Neuronal stem cell (in vitro differentiated cells): Measurements from ENCODE around the gene NAB2. TPM values are rescaled to one million over a fixed set of nuclear protein-coding genes. Genes with fewer than 3 reads are reported as not detected.

Source experiments
- DNase-seq: peaks from one replicate; pipeline ENCODE4 v3.0.0-alpha.2; 2013; ENCODE audit warnings: low spot score
- H2AFZ ChIP-seq: one replicate; pipeline ENCODE4 v1.6.1; 2013; ENCODE audit warnings: mild to moderate bottlenecking, low read length, inconsistent platforms
- H2AK5ac ChIP-seq: 2 replicates; pipeline ENCODE4 v1.6.1; 2013; ENCODE audit warnings: low read depth, mild to moderate bottlenecking, inconsistent platforms, low read length, moderate library complexity, mixed read lengths
- H2BK120ac ChIP-seq: 2 replicates; pipeline ENCODE4 v1.6.1; 2013; ENCODE audit warnings: low read depth, mild to moderate bottlenecking, inconsistent platforms, low read length, moderate library complexity, mixed read lengths
- H2BK12ac ChIP-seq: one replicate; pipeline ENCODE4 v1.6.1; 2013; ENCODE audit warnings: low read length, inconsistent platforms
- H2BK15ac ChIP-seq: 2 replicates; pipeline ENCODE4 v1.6.1; 2013; ENCODE audit warnings: mild to moderate bottlenecking, low read length, inconsistent platforms, mixed read lengths
- H2BK5ac ChIP-seq: one replicate; pipeline ENCODE4 v1.6.1; 2013; ENCODE audit warnings: inconsistent platforms, mild to moderate bottlenecking, low read length, moderate library complexity
- H3K14ac ChIP-seq: one replicate; pipeline ENCODE4 v1.6.1; 2013; ENCODE audit warnings: low read length, inconsistent platforms
- H3K18ac ChIP-seq: 2 replicates; pipeline ENCODE4 v1.6.1; 2013; ENCODE audit warnings: low read length, inconsistent platforms
- H3K23ac ChIP-seq: 2 replicates; pipeline ENCODE4 v1.6.1; 2013; ENCODE audit warnings: low read depth, mild to moderate bottlenecking, mixed read lengths, low read length, inconsistent platforms; ENCODE audit not compliant: poor library complexity
- H3K27ac ChIP-seq: replicated peaks from 3 replicates; pipeline ENCODE4 v1.5.1; 2013; ENCODE audit warnings: low read length, inconsistent platforms
- H3K27me3 ChIP-seq, 3 experiments: 2 replicates each; pipeline ENCODE4 v1.6.1; 2013; ENCODE audit warnings: low read length in 3 of 3, mild to moderate bottlenecking in 2 of 3, inconsistent platforms in 1 of 3, low read depth in 1 of 3, mixed read lengths in 1 of 3, moderate library complexity in 1 of 3; ENCODE audit not compliant: control insufficient read depth in 3 of 3, insufficient read depth in 3 of 3
- H3K36me3 ChIP-seq, 2 donors: replicated peaks in 1 of 2; 2 replicates each; pipeline ENCODE4 v1.6.1; 2013; ENCODE audit warnings: low read length in 2 of 2; ENCODE audit not compliant: control insufficient read depth in 2 of 2, insufficient read depth in 2 of 2
- H3K4ac ChIP-seq: 2 replicates; pipeline ENCODE4 v1.6.1; 2013; ENCODE audit warnings: inconsistent platforms, mild to moderate bottlenecking, low read length, moderate library complexity
- H3K4me1 ChIP-seq, 2 donors: 1 replicate in 1 of 2; 2 replicates in 1 of 2; pipeline ENCODE4 v1.6.1; 2013; ENCODE audit warnings: low read length in 2 of 2, low read depth in 1 of 2; ENCODE audit not compliant: control insufficient read depth in 2 of 2, insufficient read depth in 1 of 2
- H3K4me2 ChIP-seq: one replicate; pipeline ENCODE4 v1.6.1; 2013; ENCODE audit warnings: mild to moderate bottlenecking, low read length, inconsistent platforms; ENCODE audit not compliant: insufficient read depth, poor library complexity, severe bottlenecking
- H3K4me3 ChIP-seq, 2 donors: 2 replicates each; pipeline ENCODE4 v1.5.1; 2013; ENCODE audit warnings: low read length in 2 of 2, mild to moderate bottlenecking in 2 of 2, inconsistent platforms in 1 of 2, moderate library complexity in 1 of 2
- H3K79me1 ChIP-seq: one replicate; pipeline ENCODE4 v1.6.1; 2013; ENCODE audit warnings: low read depth, mild to moderate bottlenecking, inconsistent platforms, low read length, moderate library complexity
- H3K9ac ChIP-seq: one replicate; pipeline ENCODE4 v1.6.1; 2013; ENCODE audit warnings: mild to moderate bottlenecking, low read depth, low read length, inconsistent platforms; ENCODE audit not compliant: poor library complexity
- H3K9me3 ChIP-seq, 2 donors: replicated peaks in 1 of 2; 2 replicates each; pipeline versions ENCODE3 to v1.6.1; 2013; ENCODE audit warnings: low read length in 2 of 2, mild to moderate bottlenecking in 2 of 2, inconsistent platforms in 1 of 2, low read depth in 1 of 2, mixed read lengths in 1 of 2, moderate library complexity in 1 of 2; ENCODE audit not compliant: control insufficient read depth in 2 of 2, insufficient read depth in 1 of 2
- H4K8ac ChIP-seq: one replicate; pipeline ENCODE4 v1.6.1; 2013; ENCODE audit warnings: low read depth, mild to moderate bottlenecking, inconsistent platforms, low read length, moderate library complexity
- H4K91ac ChIP-seq: one replicate; pipeline ENCODE4 v1.6.1; 2013; ENCODE audit warnings: low read length, low read depth, mild to moderate bottlenecking, inconsistent platforms; ENCODE audit not compliant: poor library complexity
- WGBS, 2 donors: extraction: QIAGEN DNeasy Blood & Tissue Kit; methylation state at CpG; one replicate each; pipeline ENCODE4 v1.1.7; 2013; ENCODE audit warnings: missing lambda C conversion rate in 2 of 2, mixed read lengths in 1 of 2; ENCODE audit not compliant: insufficient read length in 2 of 2, insufficient replicate concordance in 1 of 2; ENCODE audit errors: extremely low coverage in 2 of 2; 5-methylcytosine and 5-hydroxymethylcytosine counted together
- polyA plus RNA-seq, 2 experiments: library from polyadenylated mRNA; stranded (reverse); fragments of 200-250 nt; gene quantifications; one replicate each; pipeline ENCODE4 v1.2.3, GENCODE V29; 2013

Gene NAB2, protein sequence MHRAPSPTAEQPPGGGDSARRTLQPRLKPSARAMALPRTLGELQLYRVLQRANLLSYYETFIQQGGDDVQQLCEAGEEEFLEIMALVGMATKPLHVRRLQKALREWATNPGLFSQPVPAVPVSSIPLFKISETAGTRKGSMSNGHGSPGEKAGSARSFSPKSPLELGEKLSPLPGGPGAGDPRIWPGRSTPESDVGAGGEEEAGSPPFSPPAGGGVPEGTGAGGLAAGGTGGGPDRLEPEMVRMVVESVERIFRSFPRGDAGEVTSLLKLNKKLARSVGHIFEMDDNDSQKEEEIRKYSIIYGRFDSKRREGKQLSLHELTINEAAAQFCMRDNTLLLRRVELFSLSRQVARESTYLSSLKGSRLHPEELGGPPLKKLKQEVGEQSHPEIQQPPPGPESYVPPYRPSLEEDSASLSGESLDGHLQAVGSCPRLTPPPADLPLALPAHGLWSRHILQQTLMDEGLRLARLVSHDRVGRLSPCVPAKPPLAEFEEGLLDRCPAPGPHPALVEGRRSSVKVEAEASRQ
- 51.0 TPM for polyA plus RNA-seq (2013, experiment 1 of 2)
- 47.9 TPM for polyA plus RNA-seq (2013, experiment 2 of 2)

- peak within 1 kb of the TSS; percentile 44 for H2BK12ac ChIP-seq
- no peak within 1 kb of the TSS for H4K8ac ChIP-seq
- H3K9ac ChIP-seq = peak within 1 kb of the TSS; percentile 99
- peak within 1 kb of the TSS; percentile 96 for H3K27ac ChIP-seq
- peak within 1 kb of the TSS; percentile 85 for H2BK15ac ChIP-seq
- peak within 1 kb of the TSS; percentile 97 for H2BK5ac ChIP-seq
- H3K4ac ChIP-seq = peak within 1 kb of the TSS; percentile 4
- peak within 1 kb of the TSS; percentile 92 to 99 for H3K4me3 ChIP-seq
- no peaks in the 10 kb centered on the region for H3K27me3 ChIP-seq
- WGBS, 2 donors = no CpG with 5 or more reads among the region's 91 CpGs
- H3K4me2 ChIP-seq = peak within 1 kb of the TSS; percentile 91
- peak within 1 kb of the TSS; percentile 87 for H4K91ac ChIP-seq
- H2AK5ac ChIP-seq = peak within 1 kb of the TSS; percentile 98
- H3K79me1 ChIP-seq = peaks cover 12% of the 10 kb centered on the region
- H3K18ac ChIP-seq = peak within 1 kb of the TSS; percentile 98
- peaks cover 22 to 33% of the 10 kb centered on the region in 2 donors for H3K36me3 ChIP-seq
- H3K4me1 ChIP-seq = peaks cover 28% of the 10 kb centered on the region in 2 donors
- H3K14ac ChIP-seq = peak within 1 kb of the TSS; percentile 86
- DNase-seq = peak; percentile 91
- peak within 1 kb of the TSS; percentile 75 for H2AFZ ChIP-seq
- no peaks in the 10 kb centered on the region for H3K9me3 ChIP-seq
- H3K23ac ChIP-seq = peak within 1 kb of the TSS; percentile 92
- peak within 1 kb of the TSS; percentile 88 for H2BK120ac ChIP-seq
These were observed at the start of gene NAB2 for GRCh38 chr12:57088354-57089270. Gene NAB2, plus strand, starts transcription at chr12:57089114. Its CDS starts 158 bp downstream, at chr12:57089272.

GRCh38 chr12:57040211-57040610 lies 48.7 kb upstream of the NAB2 start:
- DNase-seq = no peak
- Histone ChIP-seq H3K27me3 (peaks cover 0 to 78% (median 0%) of the 10 kb centered on the region in 3 experiments), H4K91ac (no peak overlapping the region), H3K14ac (no peak overlapping the region), H2BK5ac (no peak overlapping the region), H2BK12ac (no peak overlapping the region), H4K8ac (no peak overlapping the region), H3K9ac (no peak overlapping the region), H3K36me3 (no peaks in the 10 kb centered on the region), H3K23ac (no peak overlapping the region), H3K79me1 (no peaks in the 10 kb centered on the region), H2BK15ac (no peak overlapping the region), H3K9me3 (no peaks in the 10 kb centered on the region), H2AK5ac (no peak overlapping the region), H3K4me2 (no peak overlapping the region), H3K18ac (no peak overlapping the region), H3K4me1 (peaks cover 0 to 1% of the 10 kb centered on the region in 2 donors), H3K4ac (no peak overlapping the region), H3K4me3 (no peak overlapping the region), H2BK120ac (no peak overlapping the region), H2AFZ (no peak overlapping the region), H3K27ac (no peak overlapping the region)
- WGBS, 2 donors = no CpG with 5 or more reads among the region's 4 CpGs

GRCh38 chr12:57040750-57041149 lies 48.2 kb upstream of the NAB2 start:
- Histone ChIP-seq H2AFZ (no peak overlapping the region), H3K27me3 (peaks cover 0 to 78% (median 0%) of the 10 kb centered on the region in 3 experiments), H3K4me1 (peaks cover 0 to 1% of the 10 kb centered on the region in 2 donors), H2BK5ac (no peak overlapping the region), H4K91ac (no peak overlapping the region), H2BK15ac (no peak overlapping the region), H3K4me2 (no peak overlapping the region), H3K23ac (no peak overlapping the region), H3K18ac (no peak overlapping the region), H4K8ac (no peak overlapping the region), H2BK12ac (no peak overlapping the region), H3K27ac (no peak overlapping the region), H3K4me3 (no peak overlapping the region), H3K14ac (no peak overlapping the region), H3K36me3 (no peaks in the 10 kb centered on the region), H3K79me1 (no peaks in the 10 kb centered on the region), H3K4ac (no peak overlapping the region), H3K9ac (no peak overlapping the region), H2AK5ac (no peak overlapping the region), H3K9me3 (no peaks in the 10 kb centered on the region), H2BK120ac (no peak overlapping the region)
- no peak for DNase-seq
- no CpG with 5 or more reads among the region's 2 CpGs for WGBS, 2 donors
